Hindlimb muscle (tissue), 1 donor: ENCODE results near the gene RWDD3. TPM values are rescaled to one million over a fixed set of nuclear protein-coding genes. Genes with fewer than 3 reads are reported as not detected.

Source experiments
- DNase-seq: peaks from one replicate; pipeline ENCODE4 v3.0.0-alpha.2; 2013
- polyA plus RNA-seq: library from polyadenylated mRNA; unstranded; fragments of 120-200 nt; gene quantifications from one replicate; pipeline ENCODE4 v1.2.1, GENCODE V29; 2013; ENCODE audit not compliant: insufficient read length

RWDD3 gene
- polyA plus RNA-seq, 1 donor = 27.5 TPM

GRCh38 chr1:95284420-95284819 is 50.4 kb downstream of the RWDD3 start:
- no peak for DNase-seq

- no peak for DNase-seq
Observed at GRCh38 chr1:95286479-95286878, 52.5 kb downstream of the RWDD3 start.

GRCh38 chr1:95287081-95287480 is 53.1 kb downstream of the RWDD3 start:
- DNase-seq = no peak

DNA sequence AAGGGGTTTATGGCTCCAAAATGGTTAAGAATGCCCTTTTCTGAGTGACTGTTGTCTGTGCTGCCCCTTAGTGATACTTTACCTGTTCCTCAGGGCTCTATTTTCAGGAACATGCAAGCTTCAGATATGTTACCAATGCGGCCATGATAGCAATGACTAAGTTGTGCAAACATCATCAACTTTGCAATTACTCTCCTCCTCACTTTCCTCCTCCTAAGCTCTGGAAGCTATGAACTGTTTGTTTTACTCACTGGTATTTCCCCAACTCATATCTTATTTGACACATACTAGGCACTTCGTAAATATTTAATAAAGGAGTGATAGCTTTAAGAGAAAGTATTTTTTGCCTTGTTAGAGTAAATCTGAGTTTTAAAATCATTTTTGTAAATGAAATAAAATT is 53.8 kb downstream of the RWDD3 start:
- no peak for DNase-seq

Other genes starting within 250 kb of the RWDD3 start
- 5.5 TPM for gene ALG14, start 161.3 kb upstream of the RWDD3 start, polyA plus RNA-seq
- gene TLCD4, start 116.9 kb upstream of the RWDD3 start, polyA plus RNA-seq = 14.0 TPM